NCI-H2171 treated with DMSO at 0.1 percent for 48 hours (cell line): ENCODE measurements around the gene REEP1.

Source experiments
- DNase-seq: peaks from one replicate; lab custom pipeline; 2025; lab: John Stamatoyannopoulos, UW

Gene REEP1

GRCh38 chr2:86337244-86337835 is at the start of gene REEP1:
Gene REEP1 (minus strand): TSS chr2:86337626. CDS start chr2:86337510, 116 bp downstream.
- peak; percentile 45 for DNase-seq

- DNase-seq = no peak
Observed at GRCh38 chr2:86383844-86384243, 46.4 kb upstream of the REEP1 start.

- no peak for DNase-seq
Observed at GRCh38 chr2:86382698-86383097, 45.3 kb upstream of the REEP1 start.

- DNase-seq = no peak
Observed at GRCh38 chr2:86382108-86382507, 44.7 kb upstream of the REEP1 start.

GRCh38 chr2:86378469-86378868 is 41.0 kb upstream of the REEP1 start:
- DNase-seq = no peak

GRCh38 chr2:86375623-86376022 is 38.2 kb upstream of the REEP1 start:
- DNase-seq = no peak

GRCh38 chr2:86372641-86373502 is 35.4 kb upstream of the REEP1 start:
- peak; percentile 50 for DNase-seq

- DNase-seq = no peak
Observed at GRCh38 chr2:86372133-86372532, 34.7 kb upstream of the REEP1 start.

- no peak for DNase-seq
Observed at GRCh38 chr2:86371527-86371926, 34.1 kb upstream of the REEP1 start.

GRCh38 chr2:86370579-86370978 is 33.2 kb upstream of the REEP1 start:
- peak; percentile 2 for DNase-seq

GRCh38 chr2:86368161-86368824 is 30.9 kb upstream of the REEP1 start:
- DNase-seq = peak; percentile 55

- no peak for DNase-seq
Observed at GRCh38 chr2:86367499-86367777, 30.0 kb upstream of the REEP1 start.

- DNase-seq = no peak
Observed at GRCh38 chr2:86366651-86367498, 29.4 kb upstream of the REEP1 start.

GRCh38 chr2:86364894-86365293 is 27.5 kb upstream of the REEP1 start:
- DNase-seq = no peak

GRCh38 chr2:86360776-86361175 is 23.4 kb upstream of the REEP1 start:
- DNase-seq = no peak

GRCh38 chr2:86358957-86359356 is 21.5 kb upstream of the REEP1 start:
- no peak for DNase-seq

GRCh38 chr2:86357392-86357963 is 20.1 kb upstream of the REEP1 start:
- DNase-seq = no peak

- no peak for DNase-seq
Observed at GRCh38 chr2:86352727-86353221, 15.3 kb upstream of the REEP1 start.

GRCh38 chr2:86352137-86352726 is 14.8 kb upstream of the REEP1 start:
- DNase-seq = no peak

- no peak for DNase-seq
Observed at GRCh38 chr2:86350751-86351150, 13.3 kb upstream of the REEP1 start.

- no peak for DNase-seq
Observed at GRCh38 chr2:86347401-86347800, 10.0 kb upstream of the REEP1 start.
